GM23248 (cell line): Measurements from ENCODE around the gene PPIL4.

ENCODE experiments used
- EZH2 ChIP-seq: fragments of 200-600 bp; sonication (generic); IDR thresholded peaks from 2 replicates; pipeline ENCODE4 v1.6.1; 2018; ENCODE audit warnings: antibody characterized with exemption, mild to moderate bottlenecking; ENCODE audit not compliant: insufficient read depth, poor library complexity, severe bottlenecking
- EZH2phosphoT487 ChIP-seq: fragments of 200-600 bp; sonication (generic); IDR thresholded peaks from 2 replicates; pipeline ENCODE4 v1.6.1; 2018; ENCODE audit warnings: antibody characterized with exemption, moderate library complexity, mild to moderate bottlenecking, low read depth; ENCODE audit not compliant: insufficient read depth

GRCh38 chr6:149499066-149499465 is 46.8 kb downstream of the PPIL4 start:
- TF ChIP-seq EZH2 (no peak), EZH2phosphoT487 (no peak)
